ENCODE results near the gene OR2AJ1.

- TF ChIP-seq RARB (CRISPR knock-in tag; IDR thresholded peaks at IDR 0.05) = no peak
- no peak for TF ChIP-seq PATZ1 (CRISPR knock-in tag; IDR thresholded peaks at IDR 0.05; ENCODE audit: borderline replicate concordance)
- no peak for TF ChIP-seq ZFP3 (CRISPR knock-in tag; IDR thresholded peaks at IDR 0.05)
- no peak for TF ChIP-seq TOX (CRISPR knock-in tag; IDR thresholded peaks at IDR 0.05; ENCODE audit: borderline replicate concordance)
- no peak for TF ChIP-seq ISL1 (CRISPR knock-in tag; IDR thresholded peaks at IDR 0.05)
- TF ChIP-seq ZNF8 (CRISPR knock-in tag; IDR thresholded peaks at IDR 0.05) = no peak
Measured at GRCh38 chr1:247883346-247883745, 41.3 kb upstream of the OR2AJ1 start.

All from SK-N-SH treated with all-trans-retinoic acid at 6 μM for 48 hours (cell line).